Measurements from ENCODE around the gene PGC.
A peak's percentile ranks its signal among the peaks of the same experiment; 100 is the strongest.

The PGC gene

GRCh38 chr6:41779336-41779735 lies 32.1 kb upstream of the PGC start:
- H3K27ac ChIP-seq: no peak overlapping the region
- peaks cover 9% of the 10 kb centered on the region; the same call in 1 of the 2 replicates for H3K36me3 ChIP-seq (ENCODE audit: insufficient read depth, low read length)
- TF ChIP-seq FOXP2 (optimal IDR thresholded peaks at IDR 0.05; ENCODE audit: control extremely low read depth, extremely low read length, insufficient read depth) (no peak), POLR2AphosphoS5 (IDR thresholded peaks at IDR 0.05; ENCODE audit: borderline replicate concordance, low read depth, low read length) (no peak), EZH2 (IDR thresholded peaks at IDR 0.05) (no peak)
- H3K4me3 ChIP-seq: peak overlapping the region; percentile 91
- H3K9ac ChIP-seq (ENCODE audit: insufficient read length): peak overlapping the region; percentile 81
- no peak for DNase-seq (ENCODE audit: low read depth, low spot score)
- H3K9me3 ChIP-seq (ENCODE audit: low read depth, low read length): no peaks in the 10 kb centered on the region

GRCh38 chr6:41778895-41779294 lies 31.7 kb upstream of the PGC start:
- no peaks in the 10 kb centered on the region for H3K9me3 ChIP-seq (ENCODE audit: low read depth, low read length)
- H3K36me3 ChIP-seq (ENCODE audit: insufficient read depth, low read length): peaks cover 10% of the 10 kb centered on the region; the same call in 1 of the 2 replicates
- H3K9ac ChIP-seq (ENCODE audit: insufficient read length): peak overlapping the region; percentile 81
- H3K27ac ChIP-seq: no peak overlapping the region
- DNase-seq (ENCODE audit: low read depth, low spot score): no peak
- TF ChIP-seq FOXP2 (optimal IDR thresholded peaks at IDR 0.05; ENCODE audit: control extremely low read depth, extremely low read length, insufficient read depth): no peak
- TF ChIP-seq POLR2AphosphoS5 (IDR thresholded peaks at IDR 0.05; ENCODE audit: borderline replicate concordance, low read depth, low read length): no peak
- no peak for TF ChIP-seq EZH2 (IDR thresholded peaks at IDR 0.05)
- H3K4me3 ChIP-seq: peak overlapping the region; percentile 91

- no peak overlapping the region for H3K9ac ChIP-seq (ENCODE audit: insufficient read length)
- DNase-seq (ENCODE audit: low read depth, low spot score): no peak
- H3K4me3 ChIP-seq: no peak overlapping the region
- H3K9me3 ChIP-seq (ENCODE audit: low read depth, low read length): no peaks in the 10 kb centered on the region
- peaks cover 10% of the 10 kb centered on the region; the same call in 1 of the 2 replicates for H3K36me3 ChIP-seq (ENCODE audit: insufficient read depth, low read length)
- H3K27ac ChIP-seq: no peak overlapping the region
- TF ChIP-seq EZH2 (IDR thresholded peaks at IDR 0.05) (no peak), POLR2AphosphoS5 (IDR thresholded peaks at IDR 0.05; ENCODE audit: borderline replicate concordance, low read depth, low read length) (no peak), FOXP2 (optimal IDR thresholded peaks at IDR 0.05; ENCODE audit: control extremely low read depth, extremely low read length, insufficient read depth) (no peak)
Observed at GRCh38 chr6:41777551-41778285, 30.5 kb upstream of the PGC start.

GRCh38 chr6:41775293-41775882 lies 28.2 kb upstream of the PGC start:
- Histone ChIP-seq H3K27ac (no peak overlapping the region), H3K9me3 (ENCODE audit: low read depth, low read length) (no peaks in the 10 kb centered on the region), H3K36me3 (ENCODE audit: insufficient read depth, low read length) (peaks cover 10% of the 10 kb centered on the region; the same call in 1 of the 2 replicates), H3K4me3 (no peak overlapping the region), H3K9ac (ENCODE audit: insufficient read length) (no peak overlapping the region)
- TF ChIP-seq EZH2 (IDR thresholded peaks at IDR 0.05) (no peak), FOXP2 (optimal IDR thresholded peaks at IDR 0.05; ENCODE audit: control extremely low read depth, extremely low read length, insufficient read depth) (no peak), POLR2AphosphoS5 (IDR thresholded peaks at IDR 0.05; ENCODE audit: borderline replicate concordance, low read depth, low read length) (no peak)
- DNase-seq (ENCODE audit: low read depth, low spot score): no peak

GRCh38 chr6:41774841-41775240 lies 27.6 kb upstream of the PGC start:
- DNase-seq (ENCODE audit: low read depth, low spot score): no peak
- TF ChIP-seq POLR2AphosphoS5 (IDR thresholded peaks at IDR 0.05; ENCODE audit: borderline replicate concordance, low read depth, low read length): no peak
- TF ChIP-seq FOXP2 (optimal IDR thresholded peaks at IDR 0.05; ENCODE audit: control extremely low read depth, extremely low read length, insufficient read depth): no peak
- TF ChIP-seq EZH2 (IDR thresholded peaks at IDR 0.05): no peak
- no peak overlapping the region for H3K9ac ChIP-seq (ENCODE audit: insufficient read length)
- H3K27ac ChIP-seq: no peak overlapping the region
- H3K4me3 ChIP-seq: no peak overlapping the region
- H3K36me3 ChIP-seq (ENCODE audit: insufficient read depth, low read length): peaks cover 10% of the 10 kb centered on the region; the same call in 1 of the 2 replicates
- H3K9me3 ChIP-seq (ENCODE audit: low read depth, low read length): no peaks in the 10 kb centered on the region

GRCh38 chr6:41771058-41771983 lies 24.1 kb upstream of the PGC start:
- Histone ChIP-seq H3K9me3 (ENCODE audit: low read depth, low read length) (no peaks in the 10 kb centered on the region), H3K4me3 (no peak overlapping the region), H3K36me3 (ENCODE audit: insufficient read depth, low read length) (peaks cover 10% of the 10 kb centered on the region; the same call in 1 of the 2 replicates), H3K27ac (no peak overlapping the region), H3K9ac (ENCODE audit: insufficient read length) (no peak overlapping the region)
- no peak for DNase-seq (ENCODE audit: low read depth, low spot score)
- TF ChIP-seq FOXP2 (optimal IDR thresholded peaks at IDR 0.05; ENCODE audit: control extremely low read depth, extremely low read length, insufficient read depth) (no peak), EZH2 (IDR thresholded peaks at IDR 0.05) (no peak), POLR2AphosphoS5 (IDR thresholded peaks at IDR 0.05; ENCODE audit: borderline replicate concordance, low read depth, low read length) (no peak)

- Histone ChIP-seq H3K9ac (ENCODE audit: insufficient read length) (no peak overlapping the region), H3K4me3 (no peak overlapping the region), H3K9me3 (ENCODE audit: low read depth, low read length) (no peaks in the 10 kb centered on the region), H3K36me3 (ENCODE audit: insufficient read depth, low read length) (peaks cover 10% of the 10 kb centered on the region; the same call in 1 of the 2 replicates), H3K27ac (no peak overlapping the region)
- no peak for DNase-seq (ENCODE audit: low read depth, low spot score)
- TF ChIP-seq POLR2AphosphoS5 (IDR thresholded peaks at IDR 0.05; ENCODE audit: borderline replicate concordance, low read depth, low read length): no peak
- TF ChIP-seq EZH2 (IDR thresholded peaks at IDR 0.05): no peak
- TF ChIP-seq FOXP2 (optimal IDR thresholded peaks at IDR 0.05; ENCODE audit: control extremely low read depth, extremely low read length, insufficient read depth): no peak
Observed at GRCh38 chr6:41770381-41771057, 23.3 kb upstream of the PGC start.
